HepG2 (cell line): ENCODE data around the gene MPG. TPM values are rescaled to one million over a fixed set of nuclear protein-coding genes. Genes with fewer than 3 reads are reported as not detected.

Experiments used
- ATAC-seq: fragments of 200-7000 bp; cut with Tn5 transposase; 3 replicates; pipeline ENCODE4 v1.9.1; 2020; ENCODE audit warnings: mild to moderate bottlenecking, moderate library complexity
- BruUV-seq: library from RNA; stranded (reverse); fragments of 400-500 nt; replicated peaks from 2 replicates; lab custom pipeline; 2021; lab: Mats Ljungman, UMichigan
- CTCF ChIA-PET: fragments of 300-600 bp; formaldehyde crosslinking; extraction: SDS; loops from one replicate; lab custom pipeline; 2021; ENCODE audit warnings: low total read pairs, inconsistent platforms, low intra/inter-chr PET ratio; lab: Yijun Ruan, JAX
- POLR2A ChIA-PET: fragments of 350-600 bp; sonication (Branson Sonifier 250); formaldehyde crosslinking; loops from one replicate; lab custom pipeline; 2020; ENCODE audit warnings: antibody characterized with exemption, inconsistent platforms; lab: Yijun Ruan, JAX
- DNase-seq: peaks from one replicate; pipeline ENCODE4 v3.0.0-alpha.2; 2015; ENCODE audit warnings: low spot score
- FAIRE-seq: peaks from 3 replicates; lab custom pipeline; 2011; peaks lifted over from hg19 to GRCh38; lab: Jason Lieb, UNC
- H2AFZ ChIP-seq: one replicate; pipeline ENCODE4 v1.6.1; 2011; ENCODE audit warnings: low read length, inconsistent platforms
- H3K27ac ChIP-seq: fragments of 300-600 bp; 3 replicates; pipeline ENCODE4 v1.8.0; 2011; ENCODE audit warnings: mixed run types, mild to moderate bottlenecking, mixed read lengths, low read length, inconsistent platforms; ENCODE audit not compliant: insufficient read depth; ENCODE audit errors: extremely low read length
- H3K27me3 ChIP-seq, 2 experiments: fragments of 200-600 bp in 1 of 2; 2 replicates in 1 of 2; 3 replicates in 1 of 2; pipeline versions ENCODE4 v1.6.0 to v1.8.0; 2011; ENCODE audit warnings: low read length in 2 of 2, mild to moderate bottlenecking in 2 of 2, moderate library complexity in 2 of 2, inconsistent platforms in 1 of 2; ENCODE audit not compliant: insufficient read depth in 2 of 2, control insufficient read depth in 1 of 2
- H3K36me3 ChIP-seq, 2 experiments: fragments of 200-600 bp in 1 of 2; replicated peaks in 1 of 2; 2 replicates in 1 of 2; 3 replicates in 1 of 2; pipeline versions ENCODE4 v1.5.1 to v1.8.0; 2011; ENCODE audit warnings: low read length in 2 of 2, inconsistent platforms in 1 of 2; ENCODE audit not compliant: insufficient read depth in 2 of 2, control insufficient read depth in 1 of 2
- H3K4me1 ChIP-seq: 2 replicates; pipeline ENCODE4 v1.5.1; 2012; ENCODE audit warnings: low read length, inconsistent platforms; ENCODE audit not compliant: insufficient read depth
- H3K4me2 ChIP-seq: 2 replicates; pipeline ENCODE4 v1.6.0; 2011; ENCODE audit warnings: low read depth, low read length, inconsistent platforms
- H3K4me3 ChIP-seq, 3 experiments: fragments of 200-600 bp in 1 of 3; sonication (generic), shearing (Covaris generic) in 1 of 3; replicated peaks in 1 of 3; 2 replicates each; pipeline ENCODE4 v1.5.1; 2011 to 2016; ENCODE audit warnings: low read length in 3 of 3, inconsistent platforms in 2 of 3, low read depth in 2 of 3, mild to moderate bottlenecking in 2 of 3, control low read depth in 1 of 3, mixed read lengths in 1 of 3; ENCODE audit not compliant: insufficient read depth in 1 of 3
- H3K79me2 ChIP-seq: one replicate; pipeline ENCODE4 v1.6.1; 2011; ENCODE audit warnings: low read length, inconsistent platforms; ENCODE audit not compliant: insufficient read depth
- H3K9ac ChIP-seq: 2 replicates; pipeline ENCODE4 v1.6.0; 2011; ENCODE audit warnings: mild to moderate bottlenecking, low read depth, low read length, inconsistent platforms; ENCODE audit not compliant: insufficient read depth
- H3K9me3 ChIP-seq: 2 replicates; pipeline ENCODE4 v1.5.1; 2012; ENCODE audit warnings: mild to moderate bottlenecking, low read length
- H4K20me1 ChIP-seq: 2 replicates; pipeline ENCODE4 v1.6.0; 2011; ENCODE audit warnings: inconsistent platforms, mild to moderate bottlenecking, low read length, moderate library complexity; ENCODE audit not compliant: insufficient read depth
- CAMTA2 ChIP-seq: sonication (generic); formaldehyde crosslinking; IDR thresholded peaks from 2 replicates; pipeline ENCODE4 v1.4.0; 2020; ENCODE audit warnings: mild to moderate bottlenecking, missing genetic modification reagents, borderline replicate concordance
- DMTF1 ChIP-seq: sonication (generic); formaldehyde crosslinking; IDR thresholded peaks from 2 replicates; pipeline ENCODE4 v1.4.0; 2020; ENCODE audit warnings: mild to moderate bottlenecking, missing genetic modification reagents
- FLYWCH1 ChIP-seq: sonication (generic); formaldehyde crosslinking; IDR thresholded peaks from 2 replicates; pipeline ENCODE4 v1.8.1; 2023; ENCODE audit warnings: mild to moderate bottlenecking, missing genetic modification reagents
- KAT2B ChIP-seq: fragments of 150-350 bp; IDR thresholded peaks from 2 replicates; pipeline ENCODE4 v1.6.1; 2014; ENCODE audit warnings: low read depth, low read length, borderline replicate concordance
- KDM4B ChIP-seq: sonication (generic); formaldehyde crosslinking; IDR thresholded peaks from 2 replicates; pipeline ENCODE4 v1.4.0; 2020; ENCODE audit warnings: missing genetic modification reagents
- MATR3 ChIP-seq: sonication (generic); formaldehyde crosslinking; IDR thresholded peaks from 2 replicates; pipeline ENCODE4 v1.4.0; 2020; ENCODE audit warnings: missing genetic modification reagents
- SIN3A ChIP-seq: IDR thresholded peaks from 2 replicates; pipeline ENCODE4 v1.6.1; 2011; ENCODE audit warnings: low read depth, mild to moderate bottlenecking, control low read depth, low read length, borderline replicate concordance
- TBX2 ChIP-seq: sonication (generic); formaldehyde crosslinking; IDR thresholded peaks from 2 replicates; pipeline ENCODE4 v1.5.0; 2020; ENCODE audit warnings: missing genetic modification reagents, mild to moderate bottlenecking, borderline replicate concordance
- ZNF317 ChIP-seq: sonication (generic); formaldehyde crosslinking; IDR thresholded peaks from 2 replicates; pipeline ENCODE4 v1.5.0; 2020; ENCODE audit warnings: mild to moderate bottlenecking, missing genetic modification reagents
- ZNF354B ChIP-seq: sonication (generic); formaldehyde crosslinking; IDR thresholded peaks from 2 replicates; pipeline ENCODE4 v1.8.0; 2022; ENCODE audit warnings: mild to moderate bottlenecking, missing genetic modification reagents
- ZNF576 ChIP-seq: sonication (generic); formaldehyde crosslinking; IDR thresholded peaks from 2 replicates; pipeline ENCODE4 v1.4.0; 2020; ENCODE audit warnings: mild to moderate bottlenecking, missing genetic modification reagents
- ZNF629 ChIP-seq: sonication (generic); formaldehyde crosslinking; conservative IDR thresholded peaks from 2 replicates; pipeline ENCODE4 v1.5.0; 2020; ENCODE audit warnings: missing genetic modification reagents
- ZNF746 ChIP-seq: sonication (generic); formaldehyde crosslinking; IDR thresholded peaks from 2 replicates; pipeline ENCODE4 v1.8.0; 2022; ENCODE audit warnings: mild to moderate bottlenecking, missing genetic modification reagents
- ZNF747 ChIP-seq: sonication (generic); formaldehyde crosslinking; IDR thresholded peaks from 2 replicates; pipeline ENCODE4 v1.8.1; 2023; ENCODE audit warnings: missing genetic modification reagents, mild to moderate bottlenecking, borderline replicate concordance
- ZNF792 ChIP-seq: IDR thresholded peaks from 2 replicates; pipeline ENCODE4 v1.6.1; 2016
- WGBS: methylation state at CpG from one replicate; pipeline ENCODE4 v1.1.6; 2017; ENCODE audit warnings: low lambda C conversion rate; 5-methylcytosine and 5-hydroxymethylcytosine counted together
- in situ Hi-C: cut with HindIII; loops from 2 replicates; pipeline ENCODE4 v1.10.0; 2017; ENCODE audit warnings: low pct_unique_long_range_greater_than_20kb; ENCODE audit not compliant: extremely low pct_ligation_motif_present
- intact Hi-C: fragments of 100-400 bp; cut with micrococcal nuclease; formaldehyde crosslinking; loops from one replicate; pipeline ENCODE4 v1.10.0; 2022; ENCODE audit not compliant: unreplicated experiment
- polyA plus RNA-seq, 8 experiments: library from polyadenylated mRNA; depleted of rRNA in 3 of 8; stranded (reverse) in 7 of 8; unstranded in 1 of 8; fragments of >200 nt; fragmentation: Illumina TruSeq in 4 of 8; extraction: Trizol in 4 of 8; gene quantifications; 2 replicates each; pipeline versions ENCODE4 v1.2.1 to v1.2.3, GENCODE V29; 2011 to 2016; ENCODE audit warnings: low read depth in 4 of 8, missing spikeins in 1 of 8, mixed read lengths in 1 of 8; ENCODE audit not compliant: insufficient read depth in 1 of 8
- total RNA-seq, 5 experiments: library from RNA; depleted of rRNA; stranded (reverse); fragments of >200 nt; fragmentation: Illumina TruSeq; extraction: Trizol; gene quantifications; 2 replicates each; pipeline ENCODE4 v1.2.3, GENCODE V29; 2016; ENCODE audit warnings: low read depth in 1 of 5
- TF ChIP-seq, protein P1 (sequence below): IDR thresholded peaks from 2 replicates; pipeline ENCODE4 v1.6.1; 2016; ENCODE audit warnings: low read depth, control low read depth

The MPG gene
- total and polyA plus RNA-seq, 2 of the 13 experiments (the other 11 are each of a cell fraction or from before 2014, with no cell fraction given), result 59.1 to 62.5 TPM

- DNase-seq (no peak), ATAC-seq (no peak), FAIRE-seq (no peak)
- Histone ChIP-seq H3K4me2 (no peak overlapping the region), H3K27me3 (no peaks in the 10 kb centered on the region), H3K9ac (no peak overlapping the region), H3K36me3 (peaks cover 4 to 29% of the 10 kb centered on the region in 2 experiments; a peak in 3 of 5 replicates), H2AFZ (no peak overlapping the region), H3K27ac (no peak overlapping the region), H3K9me3 (no peaks in the 10 kb centered on the region), H3K4me3 (no peak overlapping the region), H3K79me2 (peaks cover 6% of the 10 kb centered on the region), H3K4me1 (peaks cover 50% of the 10 kb centered on the region), H4K20me1 (no peaks in the 10 kb centered on the region)
- POLR2A ChIA-PET, result no interaction called here
- no TSS peak for BruUV-seq
- in situ Hi-C loops, result no loop called here
- intact Hi-C loops, result no loop called here
- no peak for TF ChIP-seq ZNF317 (CRISPR knock-in tag)
- TF ChIP-seq FLYWCH1, result no peak
- no peak for TF ChIP-seq ZNF354B (CRISPR knock-in tag)
- TF ChIP-seq MATR3 (CRISPR knock-in tag), result no peak
- TF ChIP-seq TBX2 (CRISPR knock-in tag), result no peak
- no peak for TF ChIP-seq ZNF629
- no peak for TF ChIP-seq DMTF1
- no peak for TF ChIP-seq ZNF792 (CRISPR knock-in tag)
- no peak for TF ChIP-seq CAMTA2 (CRISPR knock-in tag)
- no peak for TF ChIP-seq ZNF746 (CRISPR knock-in tag)
- TF ChIP-seq SIN3A, result no peak
- TF ChIP-seq KDM4B (CRISPR knock-in tag), result no peak
- TF ChIP-seq ZNF576 (CRISPR knock-in tag), result no peak
- TF ChIP-seq, protein P1, sequence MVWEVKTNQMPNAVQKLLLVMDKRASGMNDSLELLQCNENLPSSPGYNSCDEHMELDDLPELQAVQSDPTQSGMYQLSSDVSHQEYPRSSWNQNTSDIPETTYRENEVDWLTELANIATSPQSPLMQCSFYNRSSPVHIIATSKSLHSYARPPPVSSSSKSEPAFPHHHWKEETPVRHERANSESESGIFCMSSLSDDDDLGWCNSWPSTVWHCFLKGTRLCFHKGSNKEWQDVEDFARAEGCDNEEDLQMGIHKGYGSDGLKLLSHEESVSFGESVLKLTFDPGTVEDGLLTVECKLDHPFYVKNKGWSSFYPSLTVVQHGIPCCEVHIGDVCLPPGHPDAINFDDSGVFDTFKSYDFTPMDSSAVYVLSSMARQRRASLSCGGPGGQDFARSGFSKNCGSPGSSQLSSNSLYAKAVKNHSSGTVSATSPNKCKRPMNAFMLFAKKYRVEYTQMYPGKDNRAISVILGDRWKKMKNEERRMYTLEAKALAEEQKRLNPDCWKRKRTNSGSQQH (CRISPR knock-in tag), result no peak
- no peak for TF ChIP-seq ZNF747
- TF ChIP-seq KAT2B, result no peak
- CTCF ChIA-PET, result no interaction called here
- WGBS, result 95% methylated on average over 7 of the region's 7 CpGs
Measured at GRCh38 chr16:47234-47633, 30.8 kb upstream of the MPG start.
